NCI-H1092 (cell line): ENCODE results near the gene GMPR2.

ENCODE experiments used
- DNase-seq: peaks from one replicate; lab custom pipeline; 2025; lab: John Stamatoyannopoulos, UW

The GMPR2 gene

GRCh38 chr14:24268225-24268624 lies 35.5 kb downstream of the GMPR2 start:
- no peak for DNase-seq

GRCh38 chr14:24269368-24269767 lies 36.6 kb downstream of the GMPR2 start:
- no peak for DNase-seq

- DNase-seq, result no peak
Measured at GRCh38 chr14:24269910-24270536, 37.3 kb downstream of the GMPR2 start.

GRCh38 chr14:24270537-24271133 lies 37.9 kb downstream of the GMPR2 start:
- DNase-seq, result no peak

GRCh38 chr14:24271134-24271833 lies 38.6 kb downstream of the GMPR2 start, which contains the start of gene RABGGTA:
Gene RABGGTA, minus strand, starts transcription at chr14:24271597. Its CDS starts 482 bp downstream, at chr14:24271115.
- peak; percentile 84 for DNase-seq

GRCh38 chr14:24271834-24272263 lies 39.1 kb downstream of the GMPR2 start:
- DNase-seq, result no peak

- DNase-seq, result no peak
Measured at GRCh38 chr14:24272467-24272866, 39.7 kb downstream of the GMPR2 start.

GRCh38 chr14:24273422-24273998 lies 40.8 kb downstream of the GMPR2 start:
- DNase-seq, result no peak

GRCh38 chr14:24274101-24274543 lies 41.4 kb downstream of the GMPR2 start:
- no peak for DNase-seq

GRCh38 chr14:24277071-24277470 lies 44.3 kb downstream of the GMPR2 start:
- no peak for DNase-seq

GRCh38 chr14:24277606-24278321 lies 45.0 kb downstream of the GMPR2 start:
- DNase-seq, result no peak

- DNase-seq, result no peak
Measured at GRCh38 chr14:24278424-24278823, 45.7 kb downstream of the GMPR2 start.

- no peak for DNase-seq
Measured at GRCh38 chr14:24279301-24280186, 46.8 kb downstream of the GMPR2 start.

GRCh38 chr14:24280797-24281460 lies 48.2 kb downstream of the GMPR2 start:
- no peak for DNase-seq

GRCh38 chr14:24281636-24282035 lies 48.9 kb downstream of the GMPR2 start:
- DNase-seq, result no peak

GRCh38 chr14:24282736-24283135 lies 50.0 kb downstream of the GMPR2 start:
- DNase-seq, result no peak

- DNase-seq, result no peak
Measured at GRCh38 chr14:24283796-24284460, 51.2 kb downstream of the GMPR2 start.

- DNase-seq, result no peak
Measured at GRCh38 chr14:24284501-24285035, 51.8 kb downstream of the GMPR2 start.

GRCh38 chr14:24285351-24285750 lies 52.6 kb downstream of the GMPR2 start:
- DNase-seq, result no peak

GRCh38 chr14:24286996-24287395 lies 54.3 kb downstream of the GMPR2 start:
- no peak for DNase-seq
